VCaP (cell line): ENCODE measurements around the gene SH3PXD2A.

Experiments
- H3K27ac ChIP-seq: fragments of 450-650 bp; 2 replicates; pipeline ENCODE4 v1.5.1; 2017
- CTCF ChIP-seq: fragments of 450-650 bp; conservative IDR thresholded peaks from 2 replicates; pipeline ENCODE4 v1.5.1; 2017; ENCODE audit warnings: mild to moderate bottlenecking, moderate library complexity

Gene SH3PXD2A

GRCh38 chr10:103762916-103763315, 92.5 kb downstream of the SH3PXD2A start:
- no peak overlapping the region for H3K27ac ChIP-seq

GRCh38 chr10:103762162-103762561, 93.2 kb downstream of the SH3PXD2A start:
- H3K27ac ChIP-seq: no peak overlapping the region
- TF ChIP-seq CTCF: no peak

More at GRCh38 chr10:103762916-103763315, 92.5 kb downstream of the SH3PXD2A start:
- TF ChIP-seq CTCF: no peak

- peak overlapping the region; percentile 9 for H3K27ac ChIP-seq
- no peak; the same call in 1 of the 2 replicates for TF ChIP-seq CTCF
These were observed 94.1 kb downstream of the SH3PXD2A start for GRCh38 chr10:103761075-103761920.

GRCh38 chr10:103760233-103760632, 95.1 kb downstream of the SH3PXD2A start:
- peak overlapping the region; percentile 50; the same call in 1 of the 2 replicates for H3K27ac ChIP-seq

GRCh38 chr10:103759100-103759781, 96.1 kb downstream of the SH3PXD2A start:
- H3K27ac ChIP-seq: peak overlapping the region; percentile 50

GRCh38 chr10:103758294-103758681, 97.1 kb downstream of the SH3PXD2A start:
- no peak for TF ChIP-seq CTCF
- peak overlapping the region; percentile 50 for H3K27ac ChIP-seq

More at GRCh38 chr10:103759100-103759781, 96.1 kb downstream of the SH3PXD2A start:
- TF ChIP-seq CTCF: no peak

GRCh38 chr10:103757531-103758293, 97.7 kb downstream of the SH3PXD2A start:
- H3K27ac ChIP-seq: peak overlapping the region; percentile 50
- TF ChIP-seq CTCF: no peak
